GM19043 (cell line): ENCODE data around the gene SRP54.
A peak's percentile ranks its signal among the peaks of the same experiment; 100 is the strongest.
"Not testable (repeated sequence)": the region's sequence is repeated elsewhere in the genome, so short reads cannot be mapped to it uniquely, and the experiment has no call there.

Source experiments
- ATAC-seq: cut with Tn5 transposase; IDR thresholded peaks from one replicate; pipeline ENCODE4 v1.9.1; 2021; ENCODE audit warnings: low read depth; ENCODE audit not compliant: unreplicated experiment

SRP54 gene

GRCh38 chr14:35046048-35046750 lies 63.4 kb downstream of the SRP54 start, which contains the start of gene FAM177A1:
TSS of gene FAM177A1 (plus strand) at chr14:35046272. CDS start at chr14:35046464, 192 bp downstream.
- ATAC-seq: peak; percentile 93

GRCh38 chr14:35046751-35047536 lies 64.2 kb downstream of the SRP54 start:
- peak; percentile 10 for ATAC-seq

DNA sequence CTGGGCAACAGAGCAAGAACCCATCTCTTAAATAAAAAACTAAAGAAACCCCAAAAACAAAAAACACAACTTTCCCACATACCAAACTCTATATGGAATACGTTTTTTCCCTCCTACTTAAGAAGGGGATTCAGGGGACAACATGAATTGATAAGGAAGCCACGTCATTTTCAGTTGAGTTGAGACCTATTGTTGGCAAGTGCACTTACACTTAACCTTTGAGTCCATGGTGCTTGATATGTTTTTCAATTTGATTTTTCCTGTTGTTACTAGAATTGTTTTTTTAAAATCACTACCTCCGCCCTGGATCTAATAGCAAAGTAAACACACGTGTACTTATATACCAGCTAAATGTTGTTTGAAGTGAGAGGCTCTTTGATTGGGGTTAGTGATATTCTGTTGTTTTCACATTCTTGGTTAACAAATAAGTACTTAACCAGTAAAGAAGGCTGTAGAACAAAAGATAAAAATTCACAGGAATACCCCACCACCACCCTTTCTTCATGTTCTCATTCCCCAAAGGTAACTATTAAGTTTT lies 65.3 kb downstream of the SRP54 start:
- no peak for ATAC-seq

GRCh38 chr14:35050652-35051051 lies 67.9 kb downstream of the SRP54 start:
- ATAC-seq: no peak

DNA sequence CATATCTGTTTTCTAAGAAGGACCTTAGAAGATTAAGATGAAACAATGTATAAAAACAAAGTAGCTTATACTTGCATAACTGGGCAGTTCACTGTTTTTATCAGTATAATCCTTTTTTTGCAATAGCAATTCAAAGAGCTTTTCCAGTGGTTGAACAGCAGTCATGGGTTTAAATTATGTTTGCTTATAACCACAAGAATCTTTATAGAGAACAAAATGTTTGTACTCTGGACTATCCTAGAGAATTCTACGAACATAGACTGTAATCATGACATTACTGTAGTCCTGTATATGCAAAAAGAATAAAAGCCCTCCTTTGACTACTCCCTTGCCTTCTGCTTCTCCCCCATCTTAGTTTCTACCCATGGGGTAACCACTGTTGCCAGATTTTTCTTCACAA lies 69.0 kb downstream of the SRP54 start:
- ATAC-seq: no peak

GRCh38 chr14:35052637-35053036 lies 69.8 kb downstream of the SRP54 start:
- ATAC-seq: no peak

- not testable (repeated sequence) for ATAC-seq
Observed at GRCh38 chr14:35061113-35061791, 78.5 kb downstream of the SRP54 start.

GRCh38 chr14:35065731-35066130 lies 82.9 kb downstream of the SRP54 start:
- not testable (repeated sequence) for ATAC-seq

- no peak for ATAC-seq
Observed at GRCh38 chr14:35068238-35069012, 85.6 kb downstream of the SRP54 start.

DNA sequence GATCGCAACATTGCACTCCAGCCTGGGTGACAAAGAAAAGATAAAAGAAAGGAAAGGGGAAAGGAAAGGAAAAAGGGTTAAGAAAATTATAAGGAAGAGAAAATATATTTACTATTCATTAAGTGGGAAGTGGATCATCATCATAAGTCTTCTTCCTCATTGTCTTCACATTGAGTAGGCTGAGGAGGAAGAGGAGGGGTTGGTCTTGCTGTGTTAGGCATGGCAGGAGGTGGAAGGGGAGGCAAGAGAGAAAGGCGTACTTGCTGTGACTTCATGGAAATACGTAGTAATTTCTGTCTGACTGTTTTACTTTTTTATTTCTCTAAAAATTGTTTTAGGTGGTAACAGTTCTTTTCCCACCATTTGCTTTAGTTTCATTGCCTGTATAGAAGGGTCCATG lies 89.4 kb downstream of the SRP54 start:
- ATAC-seq: no peak

DNA sequence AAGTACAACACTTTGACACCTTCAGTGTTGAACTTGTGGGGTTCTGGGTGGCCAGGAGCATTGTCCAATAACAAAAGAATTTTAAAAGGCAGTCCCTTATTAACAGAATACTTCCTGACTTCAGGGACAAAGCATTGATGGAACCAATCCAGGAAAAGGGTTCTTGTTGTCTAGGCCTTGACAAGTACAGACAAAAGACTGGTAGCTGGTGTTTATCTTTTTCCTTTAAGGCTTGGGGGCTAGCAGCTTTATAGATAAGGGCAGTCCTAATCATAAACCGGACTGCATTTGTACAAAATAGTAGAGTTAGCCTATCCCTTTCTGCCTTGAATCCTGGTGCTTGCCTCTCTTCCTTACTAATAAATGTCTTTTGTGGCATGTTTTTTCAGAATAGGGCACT lies 90.7 kb downstream of the SRP54 start:
- ATAC-seq: no peak

- ATAC-seq: no peak
Observed at GRCh38 chr14:35078082-35078481, 95.3 kb downstream of the SRP54 start.
